Ovary (tissue), 3 donors: Measurements from ENCODE around the gene LARGE1.

Experiments used
- POLR2A ChIP-seq: fragments of 450-650 bp; IDR thresholded peaks from one replicate; pipeline ENCODE4 v1.6.1; 2017; ENCODE audit warnings: antibody characterized with exemption, mild to moderate bottlenecking, moderate library complexity
- TF ChIP-seq, protein P1 (sequence below), 3 donors: fragments of 450-650 bp in 2 of 3; fragments of 200-600 bp in 1 of 3; IDR thresholded peaks; one replicate each; pipeline versions ENCODE4 v1.5.1 to v1.8.0; 2016 to 2022; ENCODE audit warnings: antibody characterized with exemption in 3 of 3, mild to moderate bottlenecking in 1 of 3
- donor health status: DM: no; HTN: no; CAD: no.

- TF ChIP-seq, protein P1, sequence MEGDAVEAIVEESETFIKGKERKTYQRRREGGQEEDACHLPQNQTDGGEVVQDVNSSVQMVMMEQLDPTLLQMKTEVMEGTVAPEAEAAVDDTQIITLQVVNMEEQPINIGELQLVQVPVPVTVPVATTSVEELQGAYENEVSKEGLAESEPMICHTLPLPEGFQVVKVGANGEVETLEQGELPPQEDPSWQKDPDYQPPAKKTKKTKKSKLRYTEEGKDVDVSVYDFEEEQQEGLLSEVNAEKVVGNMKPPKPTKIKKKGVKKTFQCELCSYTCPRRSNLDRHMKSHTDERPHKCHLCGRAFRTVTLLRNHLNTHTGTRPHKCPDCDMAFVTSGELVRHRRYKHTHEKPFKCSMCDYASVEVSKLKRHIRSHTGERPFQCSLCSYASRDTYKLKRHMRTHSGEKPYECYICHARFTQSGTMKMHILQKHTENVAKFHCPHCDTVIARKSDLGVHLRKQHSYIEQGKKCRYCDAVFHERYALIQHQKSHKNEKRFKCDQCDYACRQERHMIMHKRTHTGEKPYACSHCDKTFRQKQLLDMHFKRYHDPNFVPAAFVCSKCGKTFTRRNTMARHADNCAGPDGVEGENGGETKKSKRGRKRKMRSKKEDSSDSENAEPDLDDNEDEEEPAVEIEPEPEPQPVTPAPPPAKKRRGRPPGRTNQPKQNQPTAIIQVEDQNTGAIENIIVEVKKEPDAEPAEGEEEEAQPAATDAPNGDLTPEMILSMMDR (IDR thresholded peaks at IDR 0.05): no peak
- TF ChIP-seq POLR2A: no peak
Observed at GRCh38 chr22:33860386-33860785, 59.9 kb downstream of the LARGE1 start.
